GM13977 (cell line): ENCODE data around the gene ADD1.
A peak's percentile ranks its signal among the peaks of the same experiment; 100 is the strongest.

Experiments
- DNase-seq: peaks from one replicate; pipeline ENCODE4 v3.0.0; 2012; ENCODE audit warnings: low spot score
- CTCF ChIP-seq: IDR thresholded peaks from 2 replicates; pipeline ENCODE4 v1.5.1; 2012; ENCODE audit warnings: mild to moderate bottlenecking, control low read depth; ENCODE audit not compliant: insufficient read depth; ENCODE audit errors: extremely low read depth, missing control alignments
- in situ Hi-C: fragments of 300-500 bp; cut with MboI; formaldehyde crosslinking; loops from one replicate; pipeline ENCODE4 v1.12.0; 2022; ENCODE audit warnings: low sequenced_read_pairs, low pct_unique_long_range_greater_than_20kb, mixed read lengths, inconsistent platforms; ENCODE audit not compliant: unreplicated experiment

ADD1 gene

GRCh38 chr4:2817701-2818350 lies 25.8 kb upstream of the ADD1 start:
- peak; percentile 82 for DNase-seq
- in situ Hi-C loops: no loop called here
- no peak for TF ChIP-seq CTCF

GRCh38 chr4:2818351-2818939 lies 25.2 kb upstream of the ADD1 start:
- DNase-seq: no peak
- in situ Hi-C loops: no loop called here
- TF ChIP-seq CTCF: no peak

DNA sequence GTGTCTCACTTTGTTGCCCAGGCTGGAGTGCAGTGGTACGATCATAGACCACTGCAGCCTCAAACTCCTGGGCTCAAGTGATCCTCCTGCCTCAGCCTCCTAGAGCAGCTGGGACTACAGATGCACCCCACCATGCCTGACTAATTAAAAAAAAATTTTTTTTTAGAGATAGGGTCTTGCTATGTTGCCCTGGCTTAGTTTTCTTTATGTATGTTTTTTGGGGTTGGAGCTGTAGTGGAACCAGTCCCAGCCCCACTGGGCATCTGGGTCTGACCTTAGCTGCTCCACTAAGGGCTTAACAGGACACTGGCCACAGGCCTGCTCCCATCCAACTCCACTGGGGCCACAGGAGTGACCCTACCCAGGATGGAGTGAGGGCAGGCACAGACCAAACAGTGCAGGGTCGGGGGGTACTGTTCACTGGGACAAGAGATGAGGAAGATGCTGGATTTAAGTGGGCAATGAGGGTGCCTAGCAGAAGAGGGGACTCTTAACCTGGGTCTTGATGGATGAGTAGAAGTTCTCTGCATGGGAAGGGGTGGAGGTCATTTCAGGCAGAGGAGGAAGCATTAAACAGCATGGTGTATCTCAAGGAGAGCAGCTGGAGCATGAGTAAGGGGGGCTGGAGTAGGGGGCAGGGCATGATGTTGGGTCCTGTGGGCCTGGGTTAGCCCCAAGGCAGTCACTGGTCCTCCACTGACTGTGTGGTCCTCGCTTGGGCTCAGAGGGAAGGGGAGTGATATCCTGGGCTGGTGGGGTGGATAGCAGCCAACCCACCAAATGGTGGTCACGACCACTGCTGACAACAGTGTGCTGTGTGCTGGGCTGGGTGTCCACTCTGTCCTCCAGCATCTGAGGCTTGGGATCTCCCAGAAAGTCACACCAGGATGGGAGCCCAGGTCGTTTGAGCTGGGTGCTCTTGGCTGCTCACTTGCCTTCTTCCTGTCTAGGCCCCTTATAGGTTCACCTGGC lies 24.1 kb upstream of the ADD1 start:
- no peak for TF ChIP-seq CTCF
- DNase-seq: no peak
- in situ Hi-C loops: no loop called here

DNA sequence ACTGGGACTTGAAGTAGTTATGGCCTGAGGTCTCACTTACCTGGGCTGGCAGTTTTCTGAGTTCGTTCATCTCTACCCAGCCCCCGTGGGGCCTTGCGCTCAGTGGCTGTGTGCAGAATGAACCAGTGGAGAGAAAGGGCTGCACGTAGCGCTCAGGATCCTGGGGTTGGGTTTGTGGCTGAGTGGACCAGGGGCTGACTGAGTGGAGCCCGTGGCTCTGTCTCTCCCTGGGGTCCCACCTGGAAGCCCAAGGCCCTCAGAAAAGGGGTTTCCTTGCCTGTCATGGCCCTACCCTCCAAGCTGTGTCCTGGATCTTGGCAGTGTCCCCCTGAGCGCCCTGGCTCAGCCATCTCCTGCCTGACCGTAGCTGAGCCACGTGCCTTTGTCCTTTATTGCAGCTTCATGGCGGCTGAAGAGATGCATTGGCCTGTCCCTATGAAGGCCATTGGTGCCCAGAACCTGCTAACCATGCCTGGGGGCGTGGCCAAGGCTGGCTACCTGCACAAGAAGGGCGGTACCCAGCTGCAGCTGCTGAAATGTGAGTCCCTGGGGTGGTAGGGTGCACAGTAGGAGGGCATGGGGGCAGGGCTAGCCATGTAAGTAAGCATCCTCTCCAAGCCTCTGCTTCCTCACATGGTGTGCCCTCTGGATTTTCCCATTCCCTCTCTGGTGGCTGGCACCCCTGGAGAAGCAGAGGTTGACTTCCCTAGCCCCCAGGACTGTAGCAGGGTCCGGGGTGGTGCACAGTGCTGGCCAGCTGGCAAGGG lies 23.2 kb upstream of the ADD1 start:
- in situ Hi-C loops: no loop called here
- TF ChIP-seq CTCF: no peak
- no peak for DNase-seq

GRCh38 chr4:2822461-2823300 lies 21.0 kb upstream of the ADD1 start:
- in situ Hi-C loops: no loop called here
- no peak for TF ChIP-seq CTCF
- DNase-seq: no peak

GRCh38 chr4:2823301-2823670 lies 20.4 kb upstream of the ADD1 start:
- in situ Hi-C loops: no loop called here
- no peak for TF ChIP-seq CTCF
- DNase-seq: no peak
